ENCODE data around the gene PUS7L.
A peak's percentile ranks its signal among the peaks of the same experiment; 100 is the strongest.

PUS7L gene

GRCh38 chr12:43764528-43764927 lies 5.9 kb upstream of the PUS7L start:
- H3K4me3 ChIP-seq (ENCODE audit: low read depth, low read length) = no peak overlapping the region
- TF ChIP-seq MAX (IDR thresholded peaks at IDR 0.05; ENCODE audit: low read depth, low read length) = no peak
- no peak for TF ChIP-seq CTCF (IDR thresholded peaks at IDR 0.05; ENCODE audit: low read depth, low read length)
- TF ChIP-seq POLR2A (IDR thresholded peaks at IDR 0.05; ENCODE audit: extremely low read depth, insufficient read length) = no peak
- no peak for TF ChIP-seq MYC (IDR thresholded peaks at IDR 0.05; ENCODE audit: low read depth, low read length)
- DNase-seq (ENCODE audit: low read depth) = no peak

GRCh38 chr12:43763769-43764168 lies 5.2 kb upstream of the PUS7L start:
- no peak for DNase-seq (ENCODE audit: low read depth)
- H3K4me3 ChIP-seq (ENCODE audit: low read depth, low read length) = no peak overlapping the region
- TF ChIP-seq CTCF (IDR thresholded peaks at IDR 0.05; ENCODE audit: low read depth, low read length) = no peak
- no peak for TF ChIP-seq MYC (IDR thresholded peaks at IDR 0.05; ENCODE audit: low read depth, low read length)
- TF ChIP-seq POLR2A (IDR thresholded peaks at IDR 0.05; ENCODE audit: extremely low read depth, insufficient read length) = no peak

- no peak overlapping the region for H3K4me3 ChIP-seq (ENCODE audit: low read depth, low read length)
- no peak for DNase-seq (ENCODE audit: low read depth)
- TF ChIP-seq MYC (IDR thresholded peaks at IDR 0.05; ENCODE audit: low read depth, low read length) (no peak), MAX (IDR thresholded peaks at IDR 0.05; ENCODE audit: low read depth, low read length) (no peak), POLR2A (IDR thresholded peaks at IDR 0.05; ENCODE audit: extremely low read depth, insufficient read length) (no peak), CTCF (IDR thresholded peaks at IDR 0.05; ENCODE audit: low read depth, low read length) (no peak)
These were observed 4.0 kb upstream of the PUS7L start for GRCh38 chr12:43762596-43762995.

GRCh38 chr12:43761500-43761899 lies 2.9 kb upstream of the PUS7L start:
- peak overlapping the region; percentile 91 for H3K4me3 ChIP-seq (ENCODE audit: low read depth, low read length)
- TF ChIP-seq MYC (IDR thresholded peaks at IDR 0.05; ENCODE audit: low read depth, low read length) (no peak), POLR2A (IDR thresholded peaks at IDR 0.05; ENCODE audit: extremely low read depth, insufficient read length) (no peak), MAX (IDR thresholded peaks at IDR 0.05; ENCODE audit: low read depth, low read length) (no peak), CTCF (IDR thresholded peaks at IDR 0.05; ENCODE audit: low read depth, low read length) (no peak)
- peak; percentile 8 for DNase-seq (ENCODE audit: low read depth)

GRCh38 chr12:43760396-43760795 lies 1.8 kb upstream of the PUS7L start:
- H3K4me3 ChIP-seq (ENCODE audit: low read depth, low read length) = peak overlapping the region; percentile 91
- no peak for TF ChIP-seq CTCF (IDR thresholded peaks at IDR 0.05; ENCODE audit: low read depth, low read length)
- TF ChIP-seq POLR2A (IDR thresholded peaks at IDR 0.05; ENCODE audit: extremely low read depth, insufficient read length) = no peak
- no peak for TF ChIP-seq MYC (IDR thresholded peaks at IDR 0.05; ENCODE audit: low read depth, low read length)
- no peak for TF ChIP-seq MAX (IDR thresholded peaks at IDR 0.05; ENCODE audit: low read depth, low read length)

GRCh38 chr12:43758247-43758727 lies 303 bp downstream of the PUS7L start:
- H3K4me3 ChIP-seq (ENCODE audit: low read depth, low read length) = peak overlapping the region; percentile 91
- TF ChIP-seq MAX (IDR thresholded peaks at IDR 0.05; ENCODE audit: low read depth, low read length) (peak; percentile 73), MYC (IDR thresholded peaks at IDR 0.05; ENCODE audit: low read depth, low read length) (no peak), CTCF (IDR thresholded peaks at IDR 0.05; ENCODE audit: low read depth, low read length) (no peak), POLR2A (IDR thresholded peaks at IDR 0.05; ENCODE audit: extremely low read depth, insufficient read length) (no peak)
- DNase-seq (ENCODE audit: low read depth) = peak; percentile 52

More at GRCh38 chr12:43760396-43760795, 1.8 kb upstream of the PUS7L start:
- no peak for DNase-seq (ENCODE audit: low read depth)
